ENCODE data around the gene RER1. TPM values are rescaled to one million over a fixed set of nuclear protein-coding genes. Genes with fewer than 3 reads are reported as not detected.

Gene RER1
- total and polyA plus RNA-seq, 4 donors: 48.8 to 118 (median 89.8) TPM

GRCh38 chr1:2376261-2376741, 15.3 kb upstream of the RER1 start:
- no peak overlapping the region for H3K27ac ChIP-seq (ENCODE audit: low read depth, low read length)
- 81% methylated on average over 23 of the region's 23 CpGs for WGBS (ENCODE audit: insufficient coverage)
- DNase-seq (ENCODE audit: low read depth in 4 of 6, low spot score in 6 of 6): no peak
- H3K27me3 ChIP-seq (ENCODE audit: control insufficient read depth, insufficient read depth, low read length): no peaks in the 10 kb centered on the region
- peaks cover 19% of the 10 kb centered on the region for H3K4me1 ChIP-seq (ENCODE audit: control insufficient read depth, insufficient read depth, low read length)
- no peak overlapping the region for H3K4me3 ChIP-seq (ENCODE audit: low read depth, low read length)
- peaks cover 78% of the 10 kb centered on the region for H3K36me3 ChIP-seq (ENCODE audit: control insufficient read depth, insufficient read depth, low read length)
- H3K9me3 ChIP-seq (ENCODE audit: control insufficient read depth, insufficient read depth, low read length): no peaks in the 10 kb centered on the region

GRCh38 chr1:2376931-2377672, 14.5 kb upstream of the RER1 start:
- no peak overlapping the region for H3K27ac ChIP-seq (ENCODE audit: low read depth, low read length)
- H3K4me3 ChIP-seq (ENCODE audit: low read depth, low read length): no peak overlapping the region
- 89% methylated on average over 25 of the region's 25 CpGs for WGBS (ENCODE audit: insufficient coverage)
- H3K4me1 ChIP-seq (ENCODE audit: control insufficient read depth, insufficient read depth, low read length): peaks cover 27% of the 10 kb centered on the region
- no peak for DNase-seq (ENCODE audit: low read depth in 4 of 6, low spot score in 6 of 6)
- no peaks in the 10 kb centered on the region for H3K27me3 ChIP-seq (ENCODE audit: control insufficient read depth, insufficient read depth, low read length)
- no peaks in the 10 kb centered on the region for H3K9me3 ChIP-seq (ENCODE audit: control insufficient read depth, insufficient read depth, low read length)
- peaks cover 79% of the 10 kb centered on the region for H3K36me3 ChIP-seq (ENCODE audit: control insufficient read depth, insufficient read depth, low read length)

GRCh38 chr1:2377751-2378440, 13.7 kb upstream of the RER1 start:
- Histone ChIP-seq H3K4me3 (ENCODE audit: low read depth, low read length) (no peak overlapping the region), H3K36me3 (ENCODE audit: control insufficient read depth, insufficient read depth, low read length) (peaks cover 79% of the 10 kb centered on the region), H3K9me3 (ENCODE audit: control insufficient read depth, insufficient read depth, low read length) (no peaks in the 10 kb centered on the region), H3K27ac (ENCODE audit: low read depth, low read length) (no peak overlapping the region), H3K4me1 (ENCODE audit: control insufficient read depth, insufficient read depth, low read length) (peaks cover 33% of the 10 kb centered on the region), H3K27me3 (ENCODE audit: control insufficient read depth, insufficient read depth, low read length) (no peaks in the 10 kb centered on the region)
- DNase-seq (ENCODE audit: low read depth in 4 of 6, low spot score in 6 of 6): no peak
- 88% methylated on average over 12 of the region's 16 CpGs for WGBS (ENCODE audit: insufficient coverage)

- H3K4me3 ChIP-seq (ENCODE audit: low read depth, low read length): no peak overlapping the region
- no peaks in the 10 kb centered on the region for H3K27me3 ChIP-seq (ENCODE audit: control insufficient read depth, insufficient read depth, low read length)
- H3K36me3 ChIP-seq (ENCODE audit: control insufficient read depth, insufficient read depth, low read length): peaks cover 73% of the 10 kb centered on the region
- H3K9me3 ChIP-seq (ENCODE audit: control insufficient read depth, insufficient read depth, low read length): no peaks in the 10 kb centered on the region
- 81% methylated on average over 24 of the region's 24 CpGs for WGBS (ENCODE audit: insufficient coverage)
- no peak overlapping the region for H3K27ac ChIP-seq (ENCODE audit: low read depth, low read length)
- peak in 1 of 6 donors; percentile 40 for DNase-seq (ENCODE audit: low read depth in 4 of 6, low spot score in 6 of 6)
- H3K4me1 ChIP-seq (ENCODE audit: control insufficient read depth, insufficient read depth, low read length): peaks cover 36% of the 10 kb centered on the region
Measured at GRCh38 chr1:2378441-2378851, 13.2 kb upstream of the RER1 start.

GRCh38 chr1:2378956-2379732, 12.5 kb upstream of the RER1 start:
- Histone ChIP-seq H3K9me3 (ENCODE audit: control insufficient read depth, insufficient read depth, low read length) (no peaks in the 10 kb centered on the region), H3K27me3 (ENCODE audit: control insufficient read depth, insufficient read depth, low read length) (no peaks in the 10 kb centered on the region), H3K4me1 (ENCODE audit: control insufficient read depth, insufficient read depth, low read length) (peaks cover 36% of the 10 kb centered on the region), H3K27ac (ENCODE audit: low read depth, low read length) (no peak overlapping the region), H3K4me3 (ENCODE audit: low read depth, low read length) (no peak overlapping the region), H3K36me3 (ENCODE audit: control insufficient read depth, insufficient read depth, low read length) (peaks cover 73% of the 10 kb centered on the region)
- no peak for DNase-seq (ENCODE audit: low read depth in 4 of 6, low spot score in 6 of 6)
- WGBS (ENCODE audit: insufficient coverage): 81% methylated on average over 13 of the region's 18 CpGs

- Histone ChIP-seq H3K4me1 (ENCODE audit: control insufficient read depth, insufficient read depth, low read length) (peaks cover 31% of the 10 kb centered on the region), H3K27ac (ENCODE audit: low read depth, low read length) (no peak overlapping the region), H3K9me3 (ENCODE audit: control insufficient read depth, insufficient read depth, low read length) (no peaks in the 10 kb centered on the region), H3K36me3 (ENCODE audit: control insufficient read depth, insufficient read depth, low read length) (peaks cover 76% of the 10 kb centered on the region), H3K27me3 (ENCODE audit: control insufficient read depth, insufficient read depth, low read length) (no peaks in the 10 kb centered on the region), H3K4me3 (ENCODE audit: low read depth, low read length) (no peak overlapping the region)
- no peak for DNase-seq (ENCODE audit: low read depth in 4 of 6, low spot score in 6 of 6)
- WGBS (ENCODE audit: insufficient coverage): 95% methylated on average over 18 of the region's 23 CpGs
Measured at GRCh38 chr1:2379733-2380404, 11.8 kb upstream of the RER1 start.

- H3K4me1 ChIP-seq (ENCODE audit: control insufficient read depth, insufficient read depth, low read length): peaks cover 22% of the 10 kb centered on the region
- H3K27ac ChIP-seq (ENCODE audit: low read depth, low read length): no peak overlapping the region
- H3K36me3 ChIP-seq (ENCODE audit: control insufficient read depth, insufficient read depth, low read length): peaks cover 79% of the 10 kb centered on the region
- WGBS (ENCODE audit: insufficient coverage): 90% methylated on average over 31 of the region's 32 CpGs
- no peaks in the 10 kb centered on the region for H3K9me3 ChIP-seq (ENCODE audit: control insufficient read depth, insufficient read depth, low read length)
- DNase-seq (ENCODE audit: low read depth in 4 of 6, low spot score in 6 of 6): no peak
- H3K4me3 ChIP-seq (ENCODE audit: low read depth, low read length): no peak overlapping the region
- no peaks in the 10 kb centered on the region for H3K27me3 ChIP-seq (ENCODE audit: control insufficient read depth, insufficient read depth, low read length)
Measured at GRCh38 chr1:2380816-2381591, 10.6 kb upstream of the RER1 start.

GRCh38 chr1:2381741-2382620, 9.7 kb upstream of the RER1 start:
- peak in 5 of 6 donors; percentile 25 to 84 (median 35) for DNase-seq (ENCODE audit: low read depth in 4 of 6, low spot score in 6 of 6)
- H3K4me1 ChIP-seq (ENCODE audit: control insufficient read depth, insufficient read depth, low read length): peaks cover 22% of the 10 kb centered on the region
- no peak overlapping the region for H3K27ac ChIP-seq (ENCODE audit: low read depth, low read length)
- 50% methylated on average over 27 of the region's 28 CpGs for WGBS (ENCODE audit: insufficient coverage)
- peaks cover 79% of the 10 kb centered on the region for H3K36me3 ChIP-seq (ENCODE audit: control insufficient read depth, insufficient read depth, low read length)
- H3K4me3 ChIP-seq (ENCODE audit: low read depth, low read length): no peak overlapping the region
- no peaks in the 10 kb centered on the region for H3K9me3 ChIP-seq (ENCODE audit: control insufficient read depth, insufficient read depth, low read length)
- no peaks in the 10 kb centered on the region for H3K27me3 ChIP-seq (ENCODE audit: control insufficient read depth, insufficient read depth, low read length)

Data from spinal cord (tissue), 10 donors.